CD14-positive monocyte (primary cell): Measurements from ENCODE around the gene CEP72. TPM values are rescaled to one million over a fixed set of nuclear protein-coding genes. Genes with fewer than 3 reads are reported as not detected.

Experiments
- DNase-seq, 3 donors: peaks; one replicate each; pipeline ENCODE4 v3.0.0-alpha.2; 2011 to 2022
- H2AFZ ChIP-seq: 2 replicates; pipeline ENCODE4 v1.6.0; 2012; ENCODE audit warnings: mild to moderate bottlenecking, low read depth, low read length, inconsistent platforms; ENCODE audit not compliant: insufficient read depth, poor library complexity, severe bottlenecking
- H3K27ac ChIP-seq, 2 donors: 1 replicate in 1 of 2; 2 replicates in 1 of 2; pipeline ENCODE4 v1.5.1; 2012 to 2013; ENCODE audit warnings: low read length in 2 of 2, control low read depth in 1 of 2, inconsistent platforms in 1 of 2, low read depth in 1 of 2, mild to moderate bottlenecking in 1 of 2
- H3K27me3 ChIP-seq, 2 donors: one replicate each; pipeline versions ENCODE4 v1.6.0 to v1.6.1; 2011 to 2013; ENCODE audit warnings: low read length in 2 of 2; ENCODE audit not compliant: control insufficient read depth in 2 of 2, insufficient read depth in 2 of 2
- H3K36me3 ChIP-seq, 2 donors: replicated peaks in 1 of 2; 1 replicate in 1 of 2; 2 replicates in 1 of 2; pipeline versions ENCODE4 v1.5.1 to v1.6.1; 2012 to 2013; ENCODE audit warnings: low read length in 2 of 2, control low read depth in 1 of 2, inconsistent platforms in 1 of 2, mild to moderate bottlenecking in 1 of 2; ENCODE audit not compliant: insufficient read depth in 2 of 2, control insufficient read depth in 1 of 2
- H3K4me1 ChIP-seq, 2 donors: 1 replicate in 1 of 2; 2 replicates in 1 of 2; pipeline versions ENCODE4 v1.5.1 to v1.6.1; 2012 to 2013; ENCODE audit warnings: low read length in 2 of 2, control low read depth in 1 of 2, inconsistent platforms in 1 of 2, mild to moderate bottlenecking in 1 of 2, moderate library complexity in 1 of 2; ENCODE audit not compliant: insufficient read depth in 2 of 2, control insufficient read depth in 1 of 2
- H3K4me2 ChIP-seq: replicated peaks from 2 replicates; pipeline ENCODE3; 2012; ENCODE audit warnings: low read length, moderate library complexity, mild to moderate bottlenecking; ENCODE audit not compliant: poor library complexity, severe bottlenecking; ENCODE audit errors: extremely low read depth
- H3K4me3 ChIP-seq, 3 experiments: fragments of 200-600 bp in 1 of 3; sonication (generic) in 1 of 3; replicated peaks in 1 of 3; 1 replicate in 2 of 3; 2 replicates in 1 of 3; pipeline ENCODE4 v1.5.1; 2011 to 2013; ENCODE audit warnings: low read length in 3 of 3, mild to moderate bottlenecking in 3 of 3, control low read depth in 2 of 3, low read depth in 2 of 3, inconsistent platforms in 1 of 3, moderate library complexity in 1 of 3
- H3K79me2 ChIP-seq: 2 replicates; pipeline ENCODE4 v1.6.0; 2012; ENCODE audit warnings: mild to moderate bottlenecking, control low read depth, inconsistent platforms, low read length, moderate library complexity; ENCODE audit not compliant: insufficient read depth
- H3K9ac ChIP-seq: 2 replicates; pipeline ENCODE4 v1.6.0; 2017; ENCODE audit warnings: low read length, mild to moderate bottlenecking; ENCODE audit not compliant: insufficient read depth, poor library complexity, severe bottlenecking
- H3K9me3 ChIP-seq, 2 donors: replicated peaks in 1 of 2; 1 replicate in 1 of 2; 2 replicates in 1 of 2; pipeline versions ENCODE4 v1.5.1 to v1.6.1; 2012 to 2013; ENCODE audit warnings: low read length in 2 of 2, control low read depth in 1 of 2; ENCODE audit not compliant: control insufficient read depth in 1 of 2, insufficient read depth in 1 of 2
- H4K20me1 ChIP-seq: 2 replicates; pipeline ENCODE4 v1.6.0; 2012; ENCODE audit warnings: mild to moderate bottlenecking, low read length, control low read depth, moderate library complexity; ENCODE audit not compliant: insufficient read depth
- H3K27ac Mint-ChIP-seq, 7 donors: one replicate each; pipeline ENCODE4 v1.8.0; 2020; ENCODE audit warnings: mild to moderate bottlenecking in 7 of 7, mixed read lengths in 7 of 7, moderate library complexity in 6 of 7, inconsistent platforms in 2 of 7
- H3K27me3 Mint-ChIP-seq, 3 donors: one replicate each; pipeline ENCODE4 v1.8.0; 2021 to 2022; ENCODE audit warnings: low read depth in 3 of 3, mild to moderate bottlenecking in 3 of 3, mixed read lengths in 3 of 3, moderate library complexity in 3 of 3, inconsistent platforms in 1 of 3
- H3K36me3 Mint-ChIP-seq, 2 donors: one replicate each; pipeline ENCODE4 v1.8.0; 2020; ENCODE audit warnings: mixed read lengths in 2 of 2, inconsistent platforms in 1 of 2, mild to moderate bottlenecking in 1 of 2
- H3K4me1 Mint-ChIP-seq: one replicate; pipeline ENCODE4 v1.8.0; 2020; ENCODE audit warnings: mild to moderate bottlenecking, mixed read lengths
- H3K4me3 Mint-ChIP-seq, 2 donors: one replicate each; pipeline ENCODE4 v1.8.0; 2020; ENCODE audit warnings: mild to moderate bottlenecking in 2 of 2, mixed read lengths in 2 of 2, moderate library complexity in 1 of 2
- H3K9me3 Mint-ChIP-seq, 7 donors: one replicate each; pipeline ENCODE4 v1.8.0; 2020 to 2022; ENCODE audit warnings: mixed read lengths in 7 of 7, mild to moderate bottlenecking in 6 of 7, moderate library complexity in 6 of 7, inconsistent platforms in 2 of 7
- WGBS: methylation state at CpG from one replicate; pipeline ENCODE4 v1.1.5; 2013; ENCODE audit warnings: missing lambda C conversion rate; ENCODE audit not compliant: insufficient coverage; 5-methylcytosine and 5-hydroxymethylcytosine counted together
- intact Hi-C, 2 donors: fragments of 100-400 bp; cut with micrococcal nuclease; formaldehyde crosslinking; loops; one replicate each; pipeline versions ENCODE4 v1.15.0 to v1.15.1; 2023
- polyA plus RNA-seq, 3 donors: library from polyadenylated mRNA; depleted of rRNA in 1 of 3; unstranded in 2 of 3; stranded (reverse) in 1 of 3; fragments of 300-500 nt in 2 of 3; fragments of >200 nt in 1 of 3; fragmentation: Illumina TruSeq in 2 of 3; gene quantifications; 1 replicate in 2 of 3; 2 replicates in 1 of 3; pipeline ENCODE4 v1.2.3, GENCODE V29; 2012 to 2021
- TF ChIP-seq, protein P1 (sequence below): fragments of 200-600 bp; IDR thresholded peaks from one replicate; pipeline ENCODE4 v1.8.0; 2022; ENCODE audit warnings: antibody characterized with exemption, mild to moderate bottlenecking

CEP72 gene
- polyA plus RNA-seq, 3 donors: 0.13 to 2.1 (median 0.24) TPM

DNA sequence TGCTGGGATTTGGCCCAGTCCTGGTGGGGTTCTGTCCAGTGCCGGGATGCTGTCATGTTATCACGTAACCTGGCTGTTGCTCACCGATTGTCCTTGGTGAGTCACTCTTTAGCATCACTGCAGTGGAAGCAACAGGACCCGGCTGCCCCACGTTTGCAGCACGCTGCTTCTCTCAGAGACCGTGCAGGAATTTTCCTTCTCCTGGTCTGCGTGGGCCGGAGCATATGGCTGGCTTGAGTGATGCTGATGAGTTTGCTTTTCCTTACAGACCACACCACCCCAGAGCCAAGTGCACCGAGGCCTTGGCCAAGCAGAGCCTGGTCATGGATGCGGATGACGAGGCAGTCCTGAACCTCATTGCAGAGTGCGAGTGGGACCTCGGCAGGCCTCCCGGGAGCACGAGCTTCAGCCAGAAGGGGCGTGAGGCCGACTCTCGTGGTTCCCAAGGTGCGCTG lies 21.4 kb downstream of the CEP72 start:
- Mint-ChIP-seq H3K4me1 (no peaks in the 10 kb centered on the region), H3K27ac (peak overlapping the region in 1 of 7 donors; percentile 1), H3K9me3 (peaks cover 0 to 3% (median 2%) of the 10 kb centered on the region in 7 donors), H3K27me3 (peaks cover 0 to 2% (median 0%) of the 10 kb centered on the region in 3 donors), H3K4me3 (no peak overlapping the region), H3K36me3 (peaks cover 41 to 48% of the 10 kb centered on the region in 2 donors)
- no peak for DNase-seq
- 97% methylated on average over 14 of the region's 20 CpGs for WGBS
- intact Hi-C loops: no loop called here
- no peaks in the 10 kb centered on the region for H4K20me1 ChIP-seq
- H3K79me2 ChIP-seq: no peaks in the 10 kb centered on the region
- TF ChIP-seq, protein P1, sequence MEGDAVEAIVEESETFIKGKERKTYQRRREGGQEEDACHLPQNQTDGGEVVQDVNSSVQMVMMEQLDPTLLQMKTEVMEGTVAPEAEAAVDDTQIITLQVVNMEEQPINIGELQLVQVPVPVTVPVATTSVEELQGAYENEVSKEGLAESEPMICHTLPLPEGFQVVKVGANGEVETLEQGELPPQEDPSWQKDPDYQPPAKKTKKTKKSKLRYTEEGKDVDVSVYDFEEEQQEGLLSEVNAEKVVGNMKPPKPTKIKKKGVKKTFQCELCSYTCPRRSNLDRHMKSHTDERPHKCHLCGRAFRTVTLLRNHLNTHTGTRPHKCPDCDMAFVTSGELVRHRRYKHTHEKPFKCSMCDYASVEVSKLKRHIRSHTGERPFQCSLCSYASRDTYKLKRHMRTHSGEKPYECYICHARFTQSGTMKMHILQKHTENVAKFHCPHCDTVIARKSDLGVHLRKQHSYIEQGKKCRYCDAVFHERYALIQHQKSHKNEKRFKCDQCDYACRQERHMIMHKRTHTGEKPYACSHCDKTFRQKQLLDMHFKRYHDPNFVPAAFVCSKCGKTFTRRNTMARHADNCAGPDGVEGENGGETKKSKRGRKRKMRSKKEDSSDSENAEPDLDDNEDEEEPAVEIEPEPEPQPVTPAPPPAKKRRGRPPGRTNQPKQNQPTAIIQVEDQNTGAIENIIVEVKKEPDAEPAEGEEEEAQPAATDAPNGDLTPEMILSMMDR: no peak
- no peak overlapping the region for H3K9ac ChIP-seq
- H2AFZ ChIP-seq: no peak overlapping the region
- peaks cover 16 to 32% of the 10 kb centered on the region in 2 donors for H3K36me3 ChIP-seq
- H3K9me3 ChIP-seq: peaks cover 0 to 6% of the 10 kb centered on the region in 2 donors
- H3K4me3 ChIP-seq: no peak overlapping the region
- no peak overlapping the region for H3K4me2 ChIP-seq
- H3K27me3 ChIP-seq: no peaks in the 10 kb centered on the region
- no peaks in the 10 kb centered on the region for H3K4me1 ChIP-seq
- no peak overlapping the region for H3K27ac ChIP-seq

DNA sequence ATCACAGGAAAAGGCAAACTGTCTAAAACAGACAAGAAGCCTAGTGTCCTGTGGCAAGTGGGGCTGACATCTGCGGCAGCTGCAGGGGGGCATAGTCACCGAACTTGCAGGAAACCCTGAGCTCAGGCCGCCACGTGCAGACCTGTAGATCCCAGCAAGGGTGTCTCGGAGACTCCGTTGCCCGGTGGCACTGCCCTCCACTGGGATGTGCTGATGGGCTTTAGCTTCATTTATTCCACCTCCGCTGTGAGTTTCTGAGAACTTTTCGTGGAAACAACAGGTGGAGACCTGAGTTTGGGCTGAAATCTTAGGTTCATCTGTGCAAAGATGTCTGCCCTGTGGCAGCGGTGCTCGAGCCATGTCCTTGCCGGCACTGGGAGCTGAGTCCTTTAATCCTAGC lies 22.1 kb downstream of the CEP72 start:
- Mint-ChIP-seq H3K27ac (no peak overlapping the region), H3K27me3 (peaks cover 0 to 2% (median 0%) of the 10 kb centered on the region in 3 donors), H3K9me3 (peaks cover 0 to 3% (median 2%) of the 10 kb centered on the region in 7 donors), H3K4me1 (no peaks in the 10 kb centered on the region), H3K36me3 (peaks cover 39 to 53% of the 10 kb centered on the region in 2 donors), H3K4me3 (no peak overlapping the region)
- Histone ChIP-seq H3K4me2 (no peak overlapping the region), H3K79me2 (no peaks in the 10 kb centered on the region), H3K4me3 (no peak overlapping the region), H3K9ac (no peak overlapping the region), H2AFZ (no peak overlapping the region), H3K27me3 (no peaks in the 10 kb centered on the region), H4K20me1 (no peaks in the 10 kb centered on the region), H3K27ac (no peak overlapping the region), H3K9me3 (peaks cover 0 to 6% of the 10 kb centered on the region in 2 donors), H3K4me1 (no peaks in the 10 kb centered on the region), H3K36me3 (peaks cover 16 to 36% of the 10 kb centered on the region in 2 donors)
- 96% methylated on average over 12 of the region's 12 CpGs for WGBS
- TF ChIP-seq, protein P1: no peak
- intact Hi-C loops: no loop called here
- no peak for DNase-seq
